Mammary epithelial cell (primary cell): Measurements from ENCODE around the gene SORCS2.

Experiments
- EZH2 ChIP-seq: IDR thresholded peaks from 2 replicates; pipeline ENCODE4 v1.6.1; 2012; ENCODE audit warnings: low read length, inconsistent platforms, borderline replicate concordance
- TF ChIP-seq, protein P1 (sequence below), 2 donors: IDR thresholded peaks in 1 of 2; conservative IDR thresholded peaks in 1 of 2; 2 replicates each; pipeline ENCODE4 v1.5.1; 2011 to 2012; ENCODE audit warnings: inconsistent platforms in 2 of 2, low read length in 2 of 2, mild to moderate bottlenecking in 2 of 2, control low read depth in 1 of 2, low read depth in 1 of 2; ENCODE audit not compliant: insufficient read depth in 1 of 2; ENCODE audit errors: extremely low read depth in 1 of 2

DNA sequence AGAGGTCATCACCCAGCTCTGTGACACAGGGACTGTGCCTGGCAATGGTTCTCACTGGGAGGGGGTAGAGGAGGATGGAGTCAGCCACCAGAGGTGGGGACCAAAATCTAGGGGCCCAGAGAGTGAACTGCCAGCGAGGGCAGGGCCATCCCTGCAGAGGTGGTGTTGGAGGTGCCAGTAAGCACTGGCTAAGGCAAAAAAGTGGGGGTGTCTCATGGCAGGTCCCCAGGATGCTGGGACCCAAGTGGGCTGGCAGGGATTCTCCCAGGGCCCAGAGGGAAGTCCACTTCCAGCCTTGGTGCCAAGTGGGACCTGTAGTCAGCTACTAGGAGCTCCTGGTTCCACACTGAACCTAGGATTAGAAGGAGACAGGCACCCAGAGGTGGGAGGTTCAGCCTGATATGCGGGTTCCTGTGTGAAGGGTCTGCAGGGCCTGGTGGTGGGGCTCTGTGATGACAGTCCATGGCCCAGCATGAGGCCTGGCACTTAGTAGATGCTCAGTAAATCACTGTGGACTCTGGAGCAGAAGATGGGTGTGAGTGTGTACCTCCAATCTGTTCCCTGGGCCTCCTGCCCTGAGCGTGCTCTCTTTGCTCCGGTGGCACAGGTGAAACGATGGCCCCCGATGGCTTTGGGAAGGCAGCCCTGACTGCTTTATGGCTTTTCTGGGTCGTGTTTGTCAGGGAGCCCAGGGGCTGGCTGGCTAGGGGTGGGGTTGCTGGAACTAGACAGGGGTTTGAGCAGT is 160.9 kb downstream of the SORCS2 start:
- TF ChIP-seq, protein P1, sequence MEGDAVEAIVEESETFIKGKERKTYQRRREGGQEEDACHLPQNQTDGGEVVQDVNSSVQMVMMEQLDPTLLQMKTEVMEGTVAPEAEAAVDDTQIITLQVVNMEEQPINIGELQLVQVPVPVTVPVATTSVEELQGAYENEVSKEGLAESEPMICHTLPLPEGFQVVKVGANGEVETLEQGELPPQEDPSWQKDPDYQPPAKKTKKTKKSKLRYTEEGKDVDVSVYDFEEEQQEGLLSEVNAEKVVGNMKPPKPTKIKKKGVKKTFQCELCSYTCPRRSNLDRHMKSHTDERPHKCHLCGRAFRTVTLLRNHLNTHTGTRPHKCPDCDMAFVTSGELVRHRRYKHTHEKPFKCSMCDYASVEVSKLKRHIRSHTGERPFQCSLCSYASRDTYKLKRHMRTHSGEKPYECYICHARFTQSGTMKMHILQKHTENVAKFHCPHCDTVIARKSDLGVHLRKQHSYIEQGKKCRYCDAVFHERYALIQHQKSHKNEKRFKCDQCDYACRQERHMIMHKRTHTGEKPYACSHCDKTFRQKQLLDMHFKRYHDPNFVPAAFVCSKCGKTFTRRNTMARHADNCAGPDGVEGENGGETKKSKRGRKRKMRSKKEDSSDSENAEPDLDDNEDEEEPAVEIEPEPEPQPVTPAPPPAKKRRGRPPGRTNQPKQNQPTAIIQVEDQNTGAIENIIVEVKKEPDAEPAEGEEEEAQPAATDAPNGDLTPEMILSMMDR (conservative IDR thresholded peaks at IDR 0.05 in 1 of 2, IDR thresholded peaks at IDR 0.05 in 1 of 2; ENCODE audit: extremely low read depth in 1 of 2, insufficient read depth in 1 of 2, low read depth in 1 of 2, low read length in 2 of 2) = no peak
- no peak for TF ChIP-seq EZH2
